ENCODE measurements around the gene CREB3L1. TPM values are rescaled to one million over a fixed set of nuclear protein-coding genes. Genes with fewer than 3 reads are reported as not detected.

The CREB3L1 gene
- total RNA-seq, 2 experiments from 2014 or later, result not detected

GRCh38 chr11:46332093-46332567 is 54.7 kb downstream of the CREB3L1 start:
- POLR2A ChIA-PET, result interaction anchor here (1.2 kb wide), 1 partner anchor 14 kb away, joined by 5 read pairs; no protein-coding TSS in a partner anchor
- CTCF ChIA-PET, result interaction anchor here (1.4 to 1.7 kb wide), 2 partner anchors 20 to 92 kb away, joined by 3 to 4 read pairs; no protein-coding TSS in a partner anchor

- ChIA-PET CTCF (interaction anchor here (1.0 to 1.7 kb wide), 6 partner anchors 11 to 93 kb away, joined by 3 to 5 read pairs (median 4); no protein-coding TSS in a partner anchor), POLR2A (no interaction called here)
These were observed 55.3 kb downstream of the CREB3L1 start for GRCh38 chr11:46332568-46333393.

DNA sequence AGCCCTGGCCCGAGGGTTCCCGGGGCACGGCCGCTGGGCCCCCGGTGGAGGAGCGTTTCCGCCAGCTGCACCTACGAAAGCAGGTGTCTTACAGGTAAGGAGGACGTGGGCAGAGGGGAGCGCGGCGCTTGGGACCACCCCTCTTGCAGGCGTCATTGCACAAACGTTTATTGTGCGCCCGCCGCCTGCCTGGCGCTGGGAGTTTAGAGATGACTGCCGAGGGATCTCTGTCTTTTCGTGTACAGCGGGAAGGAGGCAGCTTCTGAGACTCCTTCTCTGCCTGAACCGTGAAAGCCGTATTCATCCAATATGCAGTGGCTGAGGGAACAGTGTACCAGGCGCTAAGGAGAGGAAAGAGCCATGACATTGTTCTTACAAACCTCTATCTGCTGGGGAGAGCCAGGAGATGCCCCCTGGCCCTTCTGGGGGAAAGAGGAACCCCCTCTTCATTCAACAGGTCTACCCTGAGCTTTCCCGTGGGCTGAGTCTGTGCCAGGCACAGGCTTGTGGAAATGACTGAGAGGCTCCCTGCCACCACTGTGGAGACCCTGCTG is 56.0 kb downstream of the CREB3L1 start:
- ChIA-PET CTCF (interaction anchor here (1.0 to 1.7 kb wide), 6 partner anchors 10 to 94 kb away, joined by 3 to 5 read pairs (median 3); no protein-coding TSS in a partner anchor), POLR2A (no interaction called here)

- ChIA-PET CTCF (interaction anchor here (1.0 kb wide), 3 partner anchors 9 to 56 kb away, joined by 3 read pairs; no protein-coding TSS in a partner anchor), POLR2A (no interaction called here)
These were observed 56.7 kb downstream of the CREB3L1 start for GRCh38 chr11:46334211-46334610.

- POLR2A ChIA-PET, result no interaction called here
- CTCF ChIA-PET, result no interaction called here
These were observed 57.8 kb downstream of the CREB3L1 start for GRCh38 chr11:46335271-46335670.

GRCh38 chr11:46335890-46336562 is 58.6 kb downstream of the CREB3L1 start:
- CTCF ChIA-PET, result no interaction called here
- POLR2A ChIA-PET, result no interaction called here

GRCh38 chr11:46336563-46337180 is 59.2 kb downstream of the CREB3L1 start:
- ChIA-PET POLR2A (no interaction called here), CTCF (no interaction called here)

DNA sequence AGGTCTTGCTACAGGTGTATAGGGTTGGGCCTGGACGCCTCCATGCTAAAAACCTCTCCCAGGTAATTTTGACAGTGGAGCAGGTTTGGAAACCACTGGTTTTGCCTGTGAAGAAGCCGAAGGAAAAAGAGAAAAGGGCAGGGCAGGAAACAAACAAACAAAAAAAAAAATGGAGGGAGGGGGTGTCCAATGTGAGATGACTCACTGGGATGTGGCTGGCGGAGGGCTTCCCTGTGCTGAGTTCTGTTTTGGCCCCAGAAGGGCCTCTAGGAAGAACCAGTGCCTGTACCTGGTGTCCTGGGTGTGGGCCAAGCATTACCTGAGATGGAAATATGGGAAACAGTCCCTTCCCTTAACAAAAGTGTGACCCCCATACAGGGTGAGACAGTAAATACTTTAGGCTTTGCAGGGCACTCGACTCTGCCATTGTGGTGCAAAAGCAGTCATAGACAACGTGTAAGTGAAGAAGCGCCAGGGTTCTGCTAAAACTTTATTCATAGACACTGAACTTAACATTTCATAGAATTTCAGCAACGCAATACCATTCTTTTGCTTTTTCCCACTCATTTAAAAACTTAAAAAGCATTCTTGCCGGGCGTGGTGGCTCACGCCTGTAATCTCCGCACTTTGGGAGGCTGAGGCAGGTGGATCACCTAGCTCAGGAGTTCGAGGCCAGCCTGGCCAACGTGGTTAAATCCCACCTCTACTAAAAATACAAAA is 60.3 kb downstream of the CREB3L1 start:
- ChIA-PET CTCF (no interaction called here), POLR2A (no interaction called here)

DNA sequence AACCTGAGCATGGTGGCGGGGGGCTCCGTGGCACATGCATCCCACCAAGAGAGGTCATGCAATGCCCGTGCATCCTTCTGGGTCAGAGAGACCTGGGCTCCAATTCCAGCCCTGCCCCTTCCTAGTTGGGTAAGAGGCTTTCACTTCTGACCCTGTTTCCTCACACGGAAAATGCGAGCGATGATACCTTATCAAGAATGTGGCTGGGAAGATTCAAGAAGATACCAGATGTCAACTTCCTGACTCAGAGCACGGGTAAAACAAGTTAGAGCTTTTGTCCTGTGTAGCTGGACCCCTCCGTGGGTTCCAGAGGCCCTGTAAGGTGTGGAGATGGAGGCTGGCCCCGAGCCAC is 61.1 kb downstream of the CREB3L1 start:
- POLR2A ChIA-PET, result interaction anchor here (0.7 kb wide), 1 partner anchor 22 kb away, joined by 7 read pairs; no protein-coding TSS in a partner anchor
- CTCF ChIA-PET, result interaction anchor here (0.7 kb wide), 1 partner anchor 8 kb away, joined by 3 read pairs; no protein-coding TSS in a partner anchor

DNA sequence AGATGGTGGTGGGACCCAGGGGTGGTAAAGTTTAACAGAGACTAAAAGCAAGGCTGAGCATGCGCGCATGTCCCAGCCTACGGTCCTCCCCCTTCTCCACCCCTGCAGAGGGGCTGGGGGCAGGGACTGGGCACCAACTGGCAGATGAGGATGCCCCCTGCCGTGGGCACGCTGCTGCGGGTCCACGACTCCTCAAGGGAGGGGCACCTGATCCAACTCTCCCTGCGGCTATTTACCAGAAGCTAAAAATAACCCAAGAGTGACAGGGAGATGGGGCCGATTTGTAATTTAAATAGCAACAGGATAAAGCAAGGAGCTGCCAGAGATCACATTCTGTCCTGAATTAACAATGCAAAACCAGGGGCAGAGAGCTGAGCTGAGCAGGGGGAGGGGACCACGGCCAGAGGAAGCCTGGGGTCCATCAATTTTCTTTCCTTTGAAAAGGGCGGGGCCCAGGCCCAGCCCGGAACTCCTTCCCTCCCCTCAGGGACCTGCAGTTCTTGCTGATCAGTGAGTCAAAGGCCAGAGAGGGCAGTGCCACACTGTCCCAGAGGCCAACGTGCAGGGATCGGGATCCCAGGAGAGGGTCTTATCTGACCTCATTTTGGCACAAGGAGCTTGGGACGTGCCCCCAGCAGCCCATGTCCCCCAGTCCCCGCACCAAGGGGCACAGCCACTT is 61.7 kb downstream of the CREB3L1 start:
- ChIA-PET CTCF (interaction anchor here (0.7 to 1.4 kb wide), 2 partner anchors 9 to 20 kb away, joined by 3 to 5 read pairs; no protein-coding TSS in a partner anchor), POLR2A (interaction anchor here (0.7 kb wide), 1 partner anchor 23 kb away, joined by 7 read pairs; no protein-coding TSS in a partner anchor)

DNA sequence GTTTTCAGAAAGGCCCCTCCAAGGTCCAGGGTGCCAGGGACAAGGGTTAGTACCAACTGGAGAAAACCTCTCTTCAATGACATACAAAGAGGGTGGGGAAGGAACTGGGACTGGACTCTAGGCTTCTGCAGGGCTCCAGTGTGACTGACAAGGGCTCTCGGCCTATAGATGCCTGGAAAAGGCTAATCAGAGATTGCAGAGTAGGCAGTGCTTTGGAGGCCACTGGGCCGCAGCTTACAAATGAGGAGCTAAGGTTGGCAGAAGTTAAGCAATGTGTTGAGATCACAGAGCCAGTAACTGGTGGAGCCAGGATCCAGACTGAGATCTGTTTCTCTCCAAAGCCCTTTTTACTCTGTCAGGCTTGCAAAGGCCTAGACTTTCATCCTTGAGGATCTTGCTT is 62.4 kb downstream of the CREB3L1 start:
- ChIA-PET POLR2A (no interaction called here), CTCF (interaction anchor here (1.4 kb wide), 1 partner anchor 21 kb away, joined by 5 read pairs; no protein-coding TSS in a partner anchor)

DNA sequence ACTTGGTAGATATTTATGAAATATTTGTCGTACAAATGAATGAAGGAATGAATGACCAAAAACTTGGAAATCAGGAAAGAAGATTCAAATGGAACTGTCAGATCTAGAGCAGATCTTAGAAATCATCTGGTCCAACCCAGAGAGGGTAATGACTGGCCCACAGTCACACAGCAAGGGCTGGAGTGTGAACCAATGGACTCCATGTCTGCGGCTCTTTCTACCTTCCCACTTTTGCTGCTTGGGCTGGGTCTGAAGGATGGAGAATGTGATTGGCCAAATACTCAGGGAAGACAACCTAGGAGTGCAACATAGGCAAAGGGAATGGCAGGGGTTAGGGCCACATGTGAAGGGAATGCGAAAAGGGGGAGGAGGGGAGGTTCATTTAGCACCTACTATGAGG is 64.0 kb downstream of the CREB3L1 start:
- POLR2A ChIA-PET, result no interaction called here
- CTCF ChIA-PET, result interaction anchor here (0.8 to 1.2 kb wide), 2 partner anchors 23 to 103 kb away, joined by 3 to 4 read pairs; no protein-coding TSS in a partner anchor

- POLR2A ChIA-PET, result no interaction called here
- CTCF ChIA-PET, result interaction anchor here (0.8 to 1.2 kb wide), 2 partner anchors 23 to 104 kb away, joined by 3 to 4 read pairs; no protein-coding TSS in a partner anchor
These were observed 64.8 kb downstream of the CREB3L1 start for GRCh38 chr11:46342239-46342638.

DNA sequence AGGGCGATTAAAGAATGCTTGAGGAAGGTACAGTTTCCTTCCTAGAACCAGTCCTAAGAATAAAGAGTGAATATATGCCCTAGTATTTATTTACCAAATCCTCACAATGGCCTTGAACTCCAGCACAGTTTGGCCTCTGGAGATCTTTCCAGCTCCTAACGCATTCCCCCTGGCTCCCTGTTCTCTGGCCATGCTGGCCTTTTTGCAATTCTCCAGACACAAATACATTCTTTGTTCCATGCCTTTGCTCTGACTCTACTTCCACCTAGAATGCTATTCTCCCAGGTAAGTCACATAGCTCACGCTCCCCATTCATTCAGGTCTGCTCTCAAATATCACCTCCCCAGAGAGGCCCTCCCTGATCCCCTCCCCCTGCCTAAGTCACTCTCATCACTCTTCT is 66.1 kb downstream of the CREB3L1 start:
- ChIA-PET CTCF (interaction anchor here (0.7 to 1.4 kb wide), 4 partner anchors 9 to 104 kb away, joined by 3 to 5 read pairs (median 3); no protein-coding TSS in a partner anchor), POLR2A (no interaction called here)

DNA sequence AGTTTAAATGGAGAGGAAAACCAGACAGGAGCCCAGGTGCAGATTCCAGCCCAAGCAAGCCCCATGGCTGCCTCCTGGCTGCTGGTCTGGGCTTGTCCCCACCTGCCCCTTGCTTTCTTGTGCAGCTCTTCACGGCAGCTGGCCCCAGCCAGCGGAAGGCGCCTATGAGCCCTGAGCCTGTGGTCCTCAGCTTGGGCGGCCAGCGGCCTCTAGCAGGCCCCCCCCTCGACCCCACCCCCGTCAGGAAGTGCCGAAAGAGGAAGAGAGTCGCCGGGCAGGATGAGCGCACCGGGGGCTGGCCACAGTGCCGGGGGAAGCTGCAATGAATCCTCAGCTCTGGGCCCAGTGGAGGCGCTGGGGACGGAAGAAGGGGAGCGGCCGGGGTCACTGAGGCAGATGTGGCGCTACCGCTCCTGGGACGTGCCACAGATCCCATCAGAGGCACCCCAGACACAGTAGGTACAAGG is 67.7 kb downstream of the CREB3L1 start:
- ChIA-PET POLR2A (interaction anchor here (1.2 kb wide), 1 partner anchor 14 kb away, joined by 5 read pairs; no protein-coding TSS in a partner anchor), CTCF (interaction anchor here (1.0 kb wide), 1 partner anchor 106 kb away, joined by 4 read pairs; no protein-coding TSS in a partner anchor)

DNA sequence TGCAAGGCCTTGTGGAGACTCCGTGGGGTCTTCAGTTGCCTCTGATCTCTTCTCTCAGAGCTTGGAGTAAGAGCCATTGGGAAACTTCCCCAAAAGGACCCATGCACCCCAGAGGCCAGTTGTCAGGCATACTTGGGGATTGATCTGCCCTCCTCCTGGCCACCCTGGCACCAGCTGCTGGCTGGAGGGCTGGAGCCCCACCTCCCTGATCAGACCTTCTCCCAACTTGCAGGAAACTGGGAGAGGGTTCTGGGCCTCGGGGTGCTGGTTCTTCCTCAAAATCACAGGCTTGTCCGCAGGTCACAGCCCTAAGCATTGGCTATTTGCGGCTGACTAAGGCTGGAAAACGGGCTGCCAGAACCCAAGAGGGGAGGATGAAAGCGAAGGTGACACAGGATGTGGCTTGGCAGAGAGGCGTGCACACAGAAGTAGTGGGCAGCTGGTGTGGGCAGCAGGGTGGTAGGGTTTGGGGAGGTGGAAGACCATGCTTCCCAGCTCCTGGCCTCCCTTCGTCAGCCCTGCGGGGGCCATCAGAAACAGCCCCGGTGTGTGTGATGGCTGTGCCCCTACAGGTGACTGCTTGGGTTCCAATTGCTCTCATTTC is 68.5 kb downstream of the CREB3L1 start:
- POLR2A ChIA-PET, result interaction anchor here (1.2 kb wide), 1 partner anchor 15 kb away, joined by 5 read pairs; no protein-coding TSS in a partner anchor
- CTCF ChIA-PET, result interaction anchor here (0.6 to 1.2 kb wide), 4 partner anchors 13 to 106 kb away, joined by 3 to 5 read pairs (median 4); no protein-coding TSS in a partner anchor
